ENCODE measurements around the gene FOXB1.
A peak's percentile ranks its signal among the peaks of the same experiment; 100 is the strongest.

Gene FOXB1

DNA sequence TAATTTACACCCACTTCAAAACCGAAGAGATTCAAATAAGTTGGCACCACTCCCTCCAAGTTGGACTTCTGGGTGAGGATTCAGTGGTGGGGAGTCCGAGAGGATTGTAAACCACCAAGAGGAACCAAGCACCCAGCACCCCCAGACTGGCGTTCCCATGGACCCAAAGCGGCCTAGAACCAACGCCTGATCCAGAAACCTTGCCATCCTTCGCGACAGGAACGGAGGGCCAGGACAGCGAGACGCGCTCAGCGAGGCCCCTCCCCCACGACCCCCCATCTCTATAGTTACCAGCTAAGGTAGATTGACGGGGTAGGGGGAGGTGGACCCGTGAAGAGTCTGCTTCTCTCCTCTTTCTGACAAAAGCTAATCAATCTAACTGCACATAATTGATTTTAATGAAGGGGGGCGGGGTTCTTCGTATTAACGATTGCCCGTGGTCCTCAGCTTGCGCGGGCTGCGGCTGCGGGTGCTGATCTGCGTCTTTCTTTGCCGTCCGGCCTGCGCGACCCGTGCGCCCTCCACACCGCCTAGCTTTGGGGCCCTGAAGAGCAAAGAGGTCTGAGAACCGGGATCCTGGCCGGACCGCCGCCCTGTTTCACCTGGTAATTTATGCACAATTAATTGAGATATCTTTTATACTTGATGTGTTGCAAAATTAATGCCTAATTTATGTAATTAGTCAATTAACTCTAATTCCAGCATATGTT lies 10.9 kb upstream of the FOXB1 start:
- Histone ChIP-seq H3K4me3 (ENCODE audit: low read depth, low read length) (no peak overlapping the region), H3K36me3 (no peaks in the 10 kb centered on the region), H3K27me3 (ENCODE audit: insufficient read depth, low read depth, severe bottlenecking) (peaks cover 42% of the 10 kb centered on the region), H3K9me3 (ENCODE audit: severe bottlenecking) (no peaks in the 10 kb centered on the region), H3K27ac (no peak overlapping the region)
- DNase-seq = no peak
- TF ChIP-seq, protein P1, sequence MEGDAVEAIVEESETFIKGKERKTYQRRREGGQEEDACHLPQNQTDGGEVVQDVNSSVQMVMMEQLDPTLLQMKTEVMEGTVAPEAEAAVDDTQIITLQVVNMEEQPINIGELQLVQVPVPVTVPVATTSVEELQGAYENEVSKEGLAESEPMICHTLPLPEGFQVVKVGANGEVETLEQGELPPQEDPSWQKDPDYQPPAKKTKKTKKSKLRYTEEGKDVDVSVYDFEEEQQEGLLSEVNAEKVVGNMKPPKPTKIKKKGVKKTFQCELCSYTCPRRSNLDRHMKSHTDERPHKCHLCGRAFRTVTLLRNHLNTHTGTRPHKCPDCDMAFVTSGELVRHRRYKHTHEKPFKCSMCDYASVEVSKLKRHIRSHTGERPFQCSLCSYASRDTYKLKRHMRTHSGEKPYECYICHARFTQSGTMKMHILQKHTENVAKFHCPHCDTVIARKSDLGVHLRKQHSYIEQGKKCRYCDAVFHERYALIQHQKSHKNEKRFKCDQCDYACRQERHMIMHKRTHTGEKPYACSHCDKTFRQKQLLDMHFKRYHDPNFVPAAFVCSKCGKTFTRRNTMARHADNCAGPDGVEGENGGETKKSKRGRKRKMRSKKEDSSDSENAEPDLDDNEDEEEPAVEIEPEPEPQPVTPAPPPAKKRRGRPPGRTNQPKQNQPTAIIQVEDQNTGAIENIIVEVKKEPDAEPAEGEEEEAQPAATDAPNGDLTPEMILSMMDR (IDR thresholded peaks at IDR 0.05; ENCODE audit: low read depth, low read length) = no peak

DNA sequence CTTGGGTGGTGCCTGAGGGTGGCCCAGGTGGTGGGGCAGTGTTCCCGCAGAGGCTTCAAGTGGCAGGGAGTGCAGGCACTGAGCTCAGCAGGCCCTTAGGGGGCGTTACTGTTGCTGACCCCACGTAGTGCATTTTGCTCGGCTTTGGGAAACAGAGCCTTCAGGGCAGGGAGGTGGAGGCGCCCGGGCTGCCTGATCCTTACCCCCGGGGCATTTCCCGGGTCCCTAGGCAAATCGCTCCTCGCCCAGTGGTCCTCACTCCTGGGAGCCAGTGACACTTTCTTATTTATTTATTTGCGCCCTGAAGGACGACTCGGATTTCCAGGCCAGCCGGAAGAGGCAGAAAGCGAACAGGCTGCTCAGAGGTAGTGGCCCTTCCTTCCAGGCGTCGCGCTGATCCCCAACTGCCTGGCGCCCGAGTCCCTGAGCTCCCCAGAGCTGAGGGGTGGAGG lies 10.1 kb upstream of the FOXB1 start:
- Histone ChIP-seq H3K4me3 (ENCODE audit: low read depth, low read length) (peak overlapping the region; percentile 54), H3K27ac (no peak overlapping the region), H3K36me3 (no peaks in the 10 kb centered on the region), H3K9me3 (ENCODE audit: severe bottlenecking) (no peaks in the 10 kb centered on the region), H3K27me3 (ENCODE audit: insufficient read depth, low read depth, severe bottlenecking) (peaks cover 49% of the 10 kb centered on the region)
- TF ChIP-seq, protein P1 (IDR thresholded peaks at IDR 0.05; ENCODE audit: low read depth, low read length) = peak; percentile 90
- DNase-seq = peak; percentile 71

DNA sequence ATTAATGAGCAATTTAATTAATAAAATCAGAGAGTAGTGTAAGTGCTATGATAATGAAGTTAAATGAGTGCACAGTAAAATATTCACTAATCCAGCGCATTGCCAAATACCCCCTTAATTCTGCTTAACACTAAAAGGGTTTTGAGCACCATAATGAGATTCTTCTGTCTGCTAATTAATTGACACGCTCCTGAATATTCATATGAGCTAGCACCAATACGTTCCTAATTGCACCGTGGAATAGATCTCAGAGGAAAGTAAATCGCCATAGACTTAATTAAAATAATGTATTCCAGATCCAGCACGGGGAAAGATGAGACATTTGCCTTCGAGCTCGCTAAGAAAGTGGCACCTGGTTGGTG lies 9.6 kb upstream of the FOXB1 start:
- no peak overlapping the region for H3K27ac ChIP-seq
- no peaks in the 10 kb centered on the region for H3K9me3 ChIP-seq (ENCODE audit: severe bottlenecking)
- TF ChIP-seq, protein P1 (IDR thresholded peaks at IDR 0.05; ENCODE audit: low read depth, low read length) = no peak
- H3K36me3 ChIP-seq = no peaks in the 10 kb centered on the region
- no peak for DNase-seq
- peaks cover 55% of the 10 kb centered on the region for H3K27me3 ChIP-seq (ENCODE audit: insufficient read depth, low read depth, severe bottlenecking)
- H3K4me3 ChIP-seq (ENCODE audit: low read depth, low read length) = peak overlapping the region; percentile 54

DNA sequence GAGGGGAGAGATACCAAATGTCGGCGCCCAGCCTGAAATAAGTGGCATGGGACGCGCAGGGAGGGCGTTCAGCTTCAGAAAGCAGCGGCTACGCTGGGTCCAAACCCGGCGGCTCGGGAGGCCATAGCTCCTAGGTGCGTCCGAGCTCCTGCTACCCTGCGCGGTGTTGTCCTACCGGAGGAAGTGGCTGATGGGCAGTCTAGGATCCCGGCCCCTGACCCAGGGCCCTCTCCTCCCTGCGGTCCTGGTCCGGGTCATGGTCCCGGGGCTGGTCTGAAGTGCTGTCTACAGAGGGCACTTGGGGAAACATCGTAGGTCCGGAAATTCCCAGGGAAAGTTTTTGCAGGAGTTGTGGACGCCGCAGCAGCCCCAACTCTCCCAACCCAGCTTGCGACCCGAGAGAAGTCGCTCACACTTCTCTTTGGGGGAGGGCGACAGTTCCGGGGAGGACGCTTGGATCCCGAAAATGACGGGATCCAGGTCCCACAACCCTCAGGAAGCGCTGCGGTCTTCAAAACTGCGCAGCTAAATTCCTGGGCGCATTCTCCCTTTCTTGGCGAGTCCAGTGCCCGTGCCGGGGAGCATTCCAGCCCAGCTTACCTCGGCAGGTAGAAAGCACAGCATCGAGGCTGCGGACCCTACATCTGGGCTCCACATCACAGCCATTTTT lies 9.1 kb upstream of the FOXB1 start:
- Histone ChIP-seq H3K9me3 (ENCODE audit: severe bottlenecking) (no peaks in the 10 kb centered on the region), H3K36me3 (no peaks in the 10 kb centered on the region), H3K4me3 (ENCODE audit: low read depth, low read length) (peak overlapping the region; percentile 54), H3K27me3 (ENCODE audit: insufficient read depth, low read depth, severe bottlenecking) (peaks cover 60% of the 10 kb centered on the region), H3K27ac (no peak overlapping the region)
- TF ChIP-seq, protein P1 (IDR thresholded peaks at IDR 0.05; ENCODE audit: low read depth, low read length) = no peak
- no peak for DNase-seq

DNA sequence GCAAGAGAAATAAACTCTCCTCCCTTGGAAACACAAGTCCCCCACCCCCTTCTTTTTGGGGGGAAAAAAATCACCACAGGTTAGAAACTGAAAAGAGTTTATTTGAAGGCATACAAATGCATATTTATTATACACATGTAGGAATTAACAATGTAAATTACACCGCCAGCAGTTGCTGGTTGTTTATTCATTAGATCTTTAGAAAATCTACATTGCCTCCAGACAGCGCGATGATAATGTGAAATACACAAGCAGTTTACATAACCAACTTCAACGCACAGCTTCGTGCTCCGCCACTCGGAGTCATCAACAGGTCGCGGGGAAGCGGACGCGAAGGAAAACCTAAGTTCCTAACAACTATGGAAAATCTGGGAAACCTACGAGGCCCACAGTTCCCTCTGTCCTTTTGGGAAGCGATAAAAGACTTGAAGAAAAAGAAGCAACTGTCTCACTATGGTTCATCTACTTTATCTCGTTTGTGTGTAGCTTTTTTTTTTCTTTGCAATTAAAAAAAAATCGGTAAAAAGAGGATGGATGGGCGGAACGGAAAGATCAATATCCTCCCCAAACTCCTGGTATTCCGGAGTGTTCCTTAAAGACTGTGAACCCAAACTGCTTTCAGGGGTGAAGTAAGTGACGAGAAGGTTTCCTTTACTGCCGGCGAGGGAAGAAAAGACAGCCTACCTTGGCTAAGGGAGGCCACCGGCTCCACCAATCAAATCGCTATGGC lies 8.4 kb upstream of the FOXB1 start:
- H3K4me3 ChIP-seq (ENCODE audit: low read depth, low read length) = peak overlapping the region; percentile 54

More for the DNA sequence above, 8.4 kb upstream of the FOXB1 start:
- no peaks in the 10 kb centered on the region for H3K9me3 ChIP-seq (ENCODE audit: severe bottlenecking)
- H3K27me3 ChIP-seq (ENCODE audit: insufficient read depth, low read depth, severe bottlenecking) = peaks cover 67% of the 10 kb centered on the region
- TF ChIP-seq, protein P1 (IDR thresholded peaks at IDR 0.05; ENCODE audit: low read depth, low read length) = no peak
- no peaks in the 10 kb centered on the region for H3K36me3 ChIP-seq
- H3K27ac ChIP-seq = no peak overlapping the region
- no peak for DNase-seq

Measured in WERI-Rb-1 (cell line).